Natural killer cell (primary cell): ENCODE measurements around the gene NIPBL. TPM values are rescaled to one million over a fixed set of nuclear protein-coding genes. Genes with fewer than 3 reads are reported as not detected.

Experiments
- ATAC-seq, 3 donors: fragments of 150-1000 bp in 2 of 3; fragments of 200-7000 bp in 1 of 3; cut with Tn5 transposase; 1 replicate in 1 of 3; 2 replicates in 2 of 3; pipeline ENCODE4 v1.10.0; 2021; ENCODE audit warnings: mild to moderate bottlenecking in 2 of 3, moderate library complexity in 2 of 3
- DNase-seq, 2 donors: peaks; one replicate each; pipeline versions ENCODE4 v3.0.0 to v3.0.0-alpha.2; 2013 to 2021; ENCODE audit warnings: mixed read lengths in 1 of 2
- H3K27ac ChIP-seq: one replicate; pipeline ENCODE4 v1.5.1; 2013; ENCODE audit warnings: mild to moderate bottlenecking, low read length
- H3K27me3 ChIP-seq: one replicate; pipeline ENCODE4 v1.6.1; 2013; ENCODE audit warnings: low read length; ENCODE audit not compliant: control insufficient read depth, insufficient read depth
- H3K36me3 ChIP-seq: one replicate; pipeline ENCODE4 v1.6.1; 2013; ENCODE audit warnings: low read length; ENCODE audit not compliant: control insufficient read depth, insufficient read depth
- H3K4me1 ChIP-seq: one replicate; pipeline ENCODE4 v1.6.1; 2013; ENCODE audit warnings: low read length; ENCODE audit not compliant: control insufficient read depth, insufficient read depth
- H3K4me3 ChIP-seq: one replicate; pipeline ENCODE4 v1.5.1; 2013; ENCODE audit warnings: low read length
- H3K9me3 ChIP-seq: one replicate; pipeline ENCODE4 v1.6.1; 2013; ENCODE audit warnings: low read length; ENCODE audit not compliant: control insufficient read depth, insufficient read depth
- H3K27ac Mint-ChIP-seq, 2 donors: one replicate each; pipeline ENCODE4 v1.8.0; 2022; ENCODE audit warnings: mild to moderate bottlenecking in 2 of 2, mixed read lengths in 2 of 2, moderate library complexity in 1 of 2
- H3K27me3 Mint-ChIP-seq, 2 donors: one replicate each; pipeline ENCODE4 v1.8.0; 2022; ENCODE audit warnings: low read depth in 2 of 2, mixed read lengths in 2 of 2
- H3K36me3 Mint-ChIP-seq: one replicate; pipeline ENCODE4 v1.8.0; 2022; ENCODE audit warnings: mixed read lengths
- H3K4me1 Mint-ChIP-seq, 2 donors: one replicate each; pipeline ENCODE4 v1.8.0; 2022; ENCODE audit warnings: mixed read lengths in 2 of 2
- H3K4me3 Mint-ChIP-seq: one replicate; pipeline ENCODE4 v1.8.0; 2022; ENCODE audit warnings: mild to moderate bottlenecking, moderate library complexity, mixed read lengths
- H3K9me3 Mint-ChIP-seq, 2 donors: one replicate each; pipeline ENCODE4 v1.8.0; 2022; ENCODE audit warnings: mixed read lengths in 2 of 2
- CTCF ChIP-seq: fragments of 200-600 bp; IDR thresholded peaks from one replicate; pipeline ENCODE4 v1.8.0; 2022; ENCODE audit warnings: antibody characterized with exemption
- WGBS: methylation state at CpG from one replicate; pipeline ENCODE4 v1.1.7; 2013; ENCODE audit warnings: missing lambda C conversion rate; ENCODE audit not compliant: insufficient coverage; 5-methylcytosine and 5-hydroxymethylcytosine counted together
- intact Hi-C: fragments of 100-400 bp; cut with micrococcal nuclease; formaldehyde crosslinking; loops from one replicate; pipeline ENCODE4 v1.14.2; 2022
- total RNA-seq, 4 donors: library from RNA; stranded (reverse); fragments of 120-200 nt in 1 of 4; gene quantifications; one replicate each; pipeline versions ENCODE4 v1.2.3 to v1.2.4, GENCODE V29; 2013 to 2022

NIPBL gene
- total RNA-seq, 3 donors from 2014 or later (not counting 1 experiment from before 2014, with no cell fraction given), result 137 to 153 (median 145) TPM

GRCh38 chr5:36946101-36946500 lies 69.5 kb downstream of the NIPBL start:
- H3K4me1 Mint-ChIP-seq, result peaks cover 38 to 53% of the 10 kb centered on the region in 2 donors
- H3K4me3 ChIP-seq, result no peak overlapping the region
- no peak for DNase-seq
- H3K27me3 ChIP-seq, result no peaks in the 10 kb centered on the region
- no peaks in the 10 kb centered on the region for H3K27me3 Mint-ChIP-seq
- H3K27ac Mint-ChIP-seq, result no peak overlapping the region
- no peaks in the 10 kb centered on the region for H3K36me3 ChIP-seq
- no peaks in the 10 kb centered on the region for H3K9me3 Mint-ChIP-seq
- no peak for TF ChIP-seq CTCF
- no peaks in the 10 kb centered on the region for H3K4me1 ChIP-seq
- no peak for ATAC-seq
- intact Hi-C loops, result no loop called here
- no peaks in the 10 kb centered on the region for H3K36me3 Mint-ChIP-seq
- no peak overlapping the region for H3K4me3 Mint-ChIP-seq
- no peaks in the 10 kb centered on the region for H3K9me3 ChIP-seq
- H3K27ac ChIP-seq, result no peak overlapping the region

- intact Hi-C loops, result no loop called here
- no peak overlapping the region for H3K27ac ChIP-seq
- no peak for ATAC-seq
- Mint-ChIP-seq H3K4me1 (peaks cover 51 to 65% of the 10 kb centered on the region in 2 donors), H3K36me3 (no peaks in the 10 kb centered on the region), H3K9me3 (no peaks in the 10 kb centered on the region), H3K27me3 (no peaks in the 10 kb centered on the region), H3K4me3 (no peak overlapping the region), H3K27ac (no peak overlapping the region)
- no peaks in the 10 kb centered on the region for H3K9me3 ChIP-seq
- no peak overlapping the region for H3K4me3 ChIP-seq
- H3K36me3 ChIP-seq, result no peaks in the 10 kb centered on the region
- no peaks in the 10 kb centered on the region for H3K4me1 ChIP-seq
- TF ChIP-seq CTCF, result no peak
- DNase-seq, result no peak
- no peaks in the 10 kb centered on the region for H3K27me3 ChIP-seq
Measured at GRCh38 chr5:36948041-36948440, 71.5 kb downstream of the NIPBL start.

- H3K36me3 Mint-ChIP-seq, result no peaks in the 10 kb centered on the region
- DNase-seq, result no peak
- Histone ChIP-seq H3K27ac (no peak overlapping the region), H3K36me3 (no peaks in the 10 kb centered on the region), H3K4me1 (no peaks in the 10 kb centered on the region), H3K27me3 (no peaks in the 10 kb centered on the region), H3K9me3 (no peaks in the 10 kb centered on the region), H3K4me3 (no peak overlapping the region)
- H3K27ac Mint-ChIP-seq, result no peak overlapping the region
- intact Hi-C loops, result no loop called here
- no peak for TF ChIP-seq CTCF
- peaks cover 52 to 65% of the 10 kb centered on the region in 2 donors for H3K4me1 Mint-ChIP-seq
- no peaks in the 10 kb centered on the region for H3K9me3 Mint-ChIP-seq
- no peak for ATAC-seq
- no peak overlapping the region for H3K4me3 Mint-ChIP-seq
- no CpG with 5 or more reads among the region's 1 CpG for WGBS
- no peaks in the 10 kb centered on the region for H3K27me3 Mint-ChIP-seq
Measured at GRCh38 chr5:36948650-36949049, 72.1 kb downstream of the NIPBL start.

- Mint-ChIP-seq H3K27me3 (no peaks in the 10 kb centered on the region), H3K4me3 (no peak overlapping the region), H3K4me1 (peaks cover 53 to 67% of the 10 kb centered on the region in 2 donors), H3K9me3 (no peaks in the 10 kb centered on the region), H3K27ac (no peak overlapping the region), H3K36me3 (no peaks in the 10 kb centered on the region)
- Histone ChIP-seq H3K9me3 (no peaks in the 10 kb centered on the region), H3K4me1 (no peaks in the 10 kb centered on the region), H3K27me3 (no peaks in the 10 kb centered on the region), H3K27ac (no peak overlapping the region), H3K36me3 (peaks cover 2% of the 10 kb centered on the region), H3K4me3 (no peak overlapping the region)
- no peak for ATAC-seq
- intact Hi-C loops, result no loop called here
- TF ChIP-seq CTCF, result no peak
- no peak for DNase-seq
- WGBS, result no CpG with 5 or more reads among the region's 1 CpG
Measured at GRCh38 chr5:36949593-36949992, 73.0 kb downstream of the NIPBL start.
